Neuronal stem cell (in vitro differentiated cells): ENCODE results near the gene PPM1N.

Experiments
- DNase-seq: peaks from one replicate; pipeline ENCODE4 v3.0.0-alpha.2; 2013; ENCODE audit warnings: low spot score
- H2AFZ ChIP-seq: one replicate; pipeline ENCODE4 v1.6.1; 2013; ENCODE audit warnings: mild to moderate bottlenecking, low read length, inconsistent platforms
- H2AK5ac ChIP-seq: 2 replicates; pipeline ENCODE4 v1.6.1; 2013; ENCODE audit warnings: low read depth, mild to moderate bottlenecking, inconsistent platforms, low read length, moderate library complexity, mixed read lengths
- H2BK120ac ChIP-seq: 2 replicates; pipeline ENCODE4 v1.6.1; 2013; ENCODE audit warnings: low read depth, mild to moderate bottlenecking, inconsistent platforms, low read length, moderate library complexity, mixed read lengths
- H2BK12ac ChIP-seq: one replicate; pipeline ENCODE4 v1.6.1; 2013; ENCODE audit warnings: low read length, inconsistent platforms
- H2BK15ac ChIP-seq: 2 replicates; pipeline ENCODE4 v1.6.1; 2013; ENCODE audit warnings: mild to moderate bottlenecking, low read length, inconsistent platforms, mixed read lengths
- H2BK5ac ChIP-seq: one replicate; pipeline ENCODE4 v1.6.1; 2013; ENCODE audit warnings: inconsistent platforms, mild to moderate bottlenecking, low read length, moderate library complexity
- H3K14ac ChIP-seq: one replicate; pipeline ENCODE4 v1.6.1; 2013; ENCODE audit warnings: low read length, inconsistent platforms
- H3K18ac ChIP-seq: 2 replicates; pipeline ENCODE4 v1.6.1; 2013; ENCODE audit warnings: low read length, inconsistent platforms
- H3K23ac ChIP-seq: 2 replicates; pipeline ENCODE4 v1.6.1; 2013; ENCODE audit warnings: low read depth, mild to moderate bottlenecking, mixed read lengths, low read length, inconsistent platforms; ENCODE audit not compliant: poor library complexity
- H3K27ac ChIP-seq: replicated peaks from 3 replicates; pipeline ENCODE4 v1.5.1; 2013; ENCODE audit warnings: low read length, inconsistent platforms
- H3K27me3 ChIP-seq, 3 experiments: 2 replicates each; pipeline ENCODE4 v1.6.1; 2013; ENCODE audit warnings: low read length in 3 of 3, mild to moderate bottlenecking in 2 of 3, inconsistent platforms in 1 of 3, low read depth in 1 of 3, mixed read lengths in 1 of 3, moderate library complexity in 1 of 3; ENCODE audit not compliant: control insufficient read depth in 3 of 3, insufficient read depth in 3 of 3
- H3K36me3 ChIP-seq, 2 donors: replicated peaks in 1 of 2; 2 replicates each; pipeline ENCODE4 v1.6.1; 2013; ENCODE audit warnings: low read length in 2 of 2; ENCODE audit not compliant: control insufficient read depth in 2 of 2, insufficient read depth in 2 of 2
- H3K4ac ChIP-seq: 2 replicates; pipeline ENCODE4 v1.6.1; 2013; ENCODE audit warnings: inconsistent platforms, mild to moderate bottlenecking, low read length, moderate library complexity
- H3K4me1 ChIP-seq, 2 donors: 1 replicate in 1 of 2; 2 replicates in 1 of 2; pipeline ENCODE4 v1.6.1; 2013; ENCODE audit warnings: low read length in 2 of 2, low read depth in 1 of 2; ENCODE audit not compliant: control insufficient read depth in 2 of 2, insufficient read depth in 1 of 2
- H3K4me2 ChIP-seq: one replicate; pipeline ENCODE4 v1.6.1; 2013; ENCODE audit warnings: mild to moderate bottlenecking, low read length, inconsistent platforms; ENCODE audit not compliant: insufficient read depth, poor library complexity, severe bottlenecking
- H3K4me3 ChIP-seq, 2 donors: 2 replicates each; pipeline ENCODE4 v1.5.1; 2013; ENCODE audit warnings: low read length in 2 of 2, mild to moderate bottlenecking in 2 of 2, inconsistent platforms in 1 of 2, moderate library complexity in 1 of 2
- H3K79me1 ChIP-seq: one replicate; pipeline ENCODE4 v1.6.1; 2013; ENCODE audit warnings: low read depth, mild to moderate bottlenecking, inconsistent platforms, low read length, moderate library complexity
- H3K9ac ChIP-seq: one replicate; pipeline ENCODE4 v1.6.1; 2013; ENCODE audit warnings: mild to moderate bottlenecking, low read depth, low read length, inconsistent platforms; ENCODE audit not compliant: poor library complexity
- H3K9me3 ChIP-seq, 2 donors: replicated peaks in 1 of 2; 2 replicates each; pipeline versions ENCODE3 to v1.6.1; 2013; ENCODE audit warnings: low read length in 2 of 2, mild to moderate bottlenecking in 2 of 2, inconsistent platforms in 1 of 2, low read depth in 1 of 2, mixed read lengths in 1 of 2, moderate library complexity in 1 of 2; ENCODE audit not compliant: control insufficient read depth in 2 of 2, insufficient read depth in 1 of 2
- H4K8ac ChIP-seq: one replicate; pipeline ENCODE4 v1.6.1; 2013; ENCODE audit warnings: low read depth, mild to moderate bottlenecking, inconsistent platforms, low read length, moderate library complexity
- H4K91ac ChIP-seq: one replicate; pipeline ENCODE4 v1.6.1; 2013; ENCODE audit warnings: low read length, low read depth, mild to moderate bottlenecking, inconsistent platforms; ENCODE audit not compliant: poor library complexity
- WGBS, 2 donors: extraction: QIAGEN DNeasy Blood & Tissue Kit; methylation state at CpG; one replicate each; pipeline ENCODE4 v1.1.7; 2013; ENCODE audit warnings: missing lambda C conversion rate in 2 of 2, mixed read lengths in 1 of 2; ENCODE audit not compliant: insufficient read length in 2 of 2, insufficient replicate concordance in 1 of 2; ENCODE audit errors: extremely low coverage in 2 of 2; 5-methylcytosine and 5-hydroxymethylcytosine counted together

PPM1N gene

GRCh38 chr19:45523642-45524256 lies 25.5 kb downstream of the PPM1N start:
- H3K4me1 ChIP-seq: peaks cover 0 to 8% of the 10 kb centered on the region in 2 donors
- no peak overlapping the region for H3K23ac ChIP-seq
- H3K18ac ChIP-seq: no peak overlapping the region
- no peak overlapping the region for H2AFZ ChIP-seq
- H3K27ac ChIP-seq: no peak overlapping the region
- no peak overlapping the region for H3K9ac ChIP-seq
- no peak overlapping the region for H3K4me3 ChIP-seq
- H3K4me2 ChIP-seq: no peak overlapping the region
- H3K36me3 ChIP-seq: peaks cover 19 to 50% of the 10 kb centered on the region in 2 donors
- H3K79me1 ChIP-seq: no peaks in the 10 kb centered on the region
- peak; percentile 87 for DNase-seq
- no peak overlapping the region for H3K14ac ChIP-seq
- no CpG with 5 or more reads among the region's 9 CpGs for WGBS, 2 donors
- no peak overlapping the region for H3K4ac ChIP-seq
- H2BK12ac ChIP-seq: no peak overlapping the region
- H2BK15ac ChIP-seq: no peak overlapping the region
- H3K9me3 ChIP-seq: no peaks in the 10 kb centered on the region
- no peak overlapping the region for H2BK120ac ChIP-seq
- no peak overlapping the region for H2BK5ac ChIP-seq
- no peak overlapping the region for H4K8ac ChIP-seq
- H2AK5ac ChIP-seq: no peak overlapping the region
- no peaks in the 10 kb centered on the region for H3K27me3 ChIP-seq
- no peak overlapping the region for H4K91ac ChIP-seq

- Histone ChIP-seq H3K27ac (no peak overlapping the region), H2BK15ac (no peak overlapping the region), H3K4me2 (no peak overlapping the region), H2BK12ac (no peak overlapping the region), H4K91ac (no peak overlapping the region), H3K79me1 (no peaks in the 10 kb centered on the region), H3K23ac (no peak overlapping the region), H3K9me3 (no peaks in the 10 kb centered on the region), H2AK5ac (no peak overlapping the region), H2AFZ (no peak overlapping the region), H3K14ac (no peak overlapping the region), H4K8ac (no peak overlapping the region), H3K18ac (no peak overlapping the region), H3K36me3 (peaks cover 19 to 50% of the 10 kb centered on the region in 2 donors), H3K9ac (no peak overlapping the region), H3K4ac (no peak overlapping the region), H3K27me3 (peaks cover 0 to 3% (median 0%) of the 10 kb centered on the region in 3 experiments), H2BK120ac (no peak overlapping the region), H2BK5ac (no peak overlapping the region), H3K4me1 (peaks cover 0 to 12% of the 10 kb centered on the region in 2 donors), H3K4me3 (no peak overlapping the region)
- no CpG with 5 or more reads among the region's 15 CpGs for WGBS, 2 donors
- no peak for DNase-seq
Observed at GRCh38 chr19:45524575-45525129, 26.4 kb downstream of the PPM1N start.

GRCh38 chr19:45526143-45526542 lies 27.9 kb downstream of the PPM1N start:
- Histone ChIP-seq H2BK5ac (no peak overlapping the region), H3K9ac (no peak overlapping the region), H3K27ac (no peak overlapping the region), H2AFZ (no peak overlapping the region), H2BK15ac (no peak overlapping the region), H2BK12ac (no peak overlapping the region), H3K27me3 (peaks cover 0 to 5% (median 0%) of the 10 kb centered on the region in 3 experiments), H3K18ac (no peak overlapping the region), H3K4ac (no peak overlapping the region), H3K79me1 (no peaks in the 10 kb centered on the region), H3K23ac (no peak overlapping the region), H3K36me3 (peaks cover 12 to 40% of the 10 kb centered on the region in 2 donors), H3K4me3 (no peak overlapping the region), H4K91ac (no peak overlapping the region), H3K9me3 (peaks cover 0 to 4% of the 10 kb centered on the region in 2 donors), H2BK120ac (no peak overlapping the region), H3K4me2 (no peak overlapping the region), H4K8ac (no peak overlapping the region), H2AK5ac (no peak overlapping the region), H3K4me1 (peaks cover 0 to 12% of the 10 kb centered on the region in 2 donors), H3K14ac (no peak overlapping the region)
- peak; percentile 68 for DNase-seq
- WGBS, 2 donors: no CpG with 5 or more reads among the region's 9 CpGs

- DNase-seq: no peak
- H2BK12ac ChIP-seq: no peak overlapping the region
- H2BK15ac ChIP-seq: no peak overlapping the region
- no peak overlapping the region for H3K4ac ChIP-seq
- H3K14ac ChIP-seq: no peak overlapping the region
- peaks cover under 1 to 12% of the 10 kb centered on the region in 2 donors for H3K9me3 ChIP-seq
- peaks cover 0 to 12% of the 10 kb centered on the region in 2 donors for H3K4me1 ChIP-seq
- H3K79me1 ChIP-seq: no peaks in the 10 kb centered on the region
- H2AK5ac ChIP-seq: no peak overlapping the region
- no peak overlapping the region for H4K8ac ChIP-seq
- no peak overlapping the region for H2BK5ac ChIP-seq
- no peak overlapping the region for H3K18ac ChIP-seq
- no peak overlapping the region for H4K91ac ChIP-seq
- H3K9ac ChIP-seq: no peak overlapping the region
- H3K27ac ChIP-seq: no peak overlapping the region
- no peak overlapping the region for H3K4me3 ChIP-seq
- H3K27me3 ChIP-seq: peaks cover 0 to 5% (median 0%) of the 10 kb centered on the region in 3 experiments
- no peak overlapping the region for H2AFZ ChIP-seq
- no peak overlapping the region for H2BK120ac ChIP-seq
- WGBS, 2 donors: no CpG with 5 or more reads among the region's 4 CpGs
- H3K4me2 ChIP-seq: no peak overlapping the region
- no peak overlapping the region for H3K23ac ChIP-seq
- peaks cover 11 to 37% of the 10 kb centered on the region in 2 donors for H3K36me3 ChIP-seq
Observed at GRCh38 chr19:45526971-45527370, 28.7 kb downstream of the PPM1N start.
